ENCODE results near the gene PDK2. TPM values are rescaled to one million over a fixed set of nuclear protein-coding genes. Genes with fewer than 3 reads are reported as not detected.

PDK2 gene
- total RNA-seq, 5 donors from 2014 or later (not counting 1 experiment from before 2014, with no cell fraction given): 18.8 to 37.2 (median 30.0) TPM

DNA sequence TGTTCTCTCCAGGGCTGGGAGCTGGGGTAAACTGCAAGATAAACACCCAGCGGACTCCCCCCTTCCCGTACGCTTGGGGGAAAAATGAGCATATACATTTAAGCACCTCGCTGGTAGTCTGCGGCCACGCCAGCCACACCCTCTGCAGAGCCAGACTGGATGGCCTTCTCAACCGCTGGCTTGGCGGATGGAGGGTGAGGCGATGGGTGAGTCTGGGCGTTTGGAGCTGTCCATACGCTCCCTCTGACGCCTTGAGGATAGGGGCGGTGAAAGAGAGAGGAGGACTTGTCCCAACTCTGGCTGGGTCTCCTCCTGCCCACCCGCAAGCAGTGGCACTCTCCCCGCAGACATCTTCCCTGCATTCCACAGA is 38.2 kb upstream of the PDK2 start:
- H3K9me3 Mint-ChIP-seq: no peaks in the 10 kb centered on the region
- ATAC-seq (replicated peaks in 1 of 4): no peak
- peaks cover 0 to 6% of the 10 kb centered on the region in 2 donors for H3K27me3 Mint-ChIP-seq
- Histone ChIP-seq H3K27me3 (replicated peaks in 1 of 2; ENCODE audit: control insufficient read depth in 2 of 2, extremely low read depth in 1 of 2, insufficient read depth in 2 of 2, low read length in 1 of 2) (peaks cover 0 to 23% of the 10 kb centered on the region in 2 experiments), H3K36me3 (ENCODE audit: control insufficient read depth in 2 of 2, extremely low read depth in 1 of 2, insufficient read depth in 1 of 2, low read length in 1 of 2) (no peaks in the 10 kb centered on the region), H3K27ac (ENCODE audit: low read length) (no peak overlapping the region), H3K4me3 (ENCODE audit: control insufficient read depth in 1 of 2, extremely low read depth in 1 of 2, low read length in 1 of 2) (peak overlapping the region; percentile 63 to 68), H3K9me3 (no peaks in the 10 kb centered on the region), H3K4me1 (ENCODE audit: control insufficient read depth in 1 of 2, extremely low read depth in 1 of 2, insufficient read depth in 2 of 2, low read length in 2 of 2) (peaks cover 4 to 23% of the 10 kb centered on the region in 2 experiments)
- DNase-seq: no peak
- no peaks in the 10 kb centered on the region for H3K36me3 Mint-ChIP-seq
- H3K4me1 Mint-ChIP-seq: peaks cover 14 to 27% (median 22%) of the 10 kb centered on the region in 3 donors
- H3K4me3 Mint-ChIP-seq: peak overlapping the region; percentile 87 to 94 (median 89)
- WGBS (ENCODE audit: insufficient coverage): 54% methylated on average over 7 of the region's 15 CpGs
- ChIA-PET CTCF (interaction anchor here (1.0 to 2.3 kb wide), 3 partner anchors 30 to 37 kb away, joined by 4 to 6 read pairs (median 4); no protein-coding TSS in a partner anchor), POLR2A (no interaction called here)
- no peak overlapping the region for H3K27ac Mint-ChIP-seq

DNA sequence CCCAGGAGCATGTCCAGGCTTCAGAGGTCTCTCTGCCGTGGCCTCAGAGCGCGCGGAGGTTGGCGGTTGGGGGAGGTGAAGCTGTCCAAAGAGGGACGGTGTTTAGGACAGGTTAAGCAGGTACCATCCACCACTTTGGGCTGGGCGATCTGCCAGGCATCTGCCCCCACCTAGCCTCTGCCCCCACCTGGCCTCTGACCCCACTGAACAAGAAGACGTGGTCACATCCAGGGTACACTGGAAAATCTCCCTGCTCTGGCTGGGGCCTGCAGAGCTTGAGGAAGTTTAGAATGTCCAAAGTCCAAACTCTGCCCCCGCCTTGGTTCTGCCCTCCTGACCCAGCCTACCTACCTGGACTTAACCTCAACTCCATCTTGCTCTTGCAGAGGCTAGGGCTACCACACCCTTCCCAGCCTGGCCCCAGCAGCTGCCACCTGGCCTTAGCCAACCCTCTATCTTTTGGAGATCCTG is 37.6 kb upstream of the PDK2 start:
- DNase-seq (no peak), ATAC-seq (replicated peaks in 1 of 4) (no peak)
- Histone ChIP-seq H3K36me3 (ENCODE audit: control insufficient read depth in 2 of 2, extremely low read depth in 1 of 2, insufficient read depth in 1 of 2, low read length in 1 of 2) (no peaks in the 10 kb centered on the region), H3K4me1 (ENCODE audit: control insufficient read depth in 1 of 2, extremely low read depth in 1 of 2, insufficient read depth in 2 of 2, low read length in 2 of 2) (peaks cover 4 to 23% of the 10 kb centered on the region in 2 experiments), H3K9me3 (no peaks in the 10 kb centered on the region), H3K4me3 (ENCODE audit: control insufficient read depth in 1 of 2, extremely low read depth in 1 of 2, low read length in 1 of 2) (no peak overlapping the region), H3K27ac (ENCODE audit: low read length) (no peak overlapping the region), H3K27me3 (replicated peaks in 1 of 2; ENCODE audit: control insufficient read depth in 2 of 2, extremely low read depth in 1 of 2, insufficient read depth in 2 of 2, low read length in 1 of 2) (peaks cover 0 to 23% of the 10 kb centered on the region in 2 experiments)
- ChIA-PET CTCF (interaction anchor here (0.5 to 1.1 kb wide), 5 partner anchors 30 to 605 kb away, joined by 3 to 5 read pairs (median 4); no protein-coding TSS in a partner anchor), POLR2A (interaction anchor here in 1 of 2 donors (0.6 kb wide), 1 partner anchor 986 kb away, joined by 7 read pairs; no protein-coding TSS in a partner anchor)
- peaks cover 0 to 6% of the 10 kb centered on the region in 2 donors for H3K27me3 Mint-ChIP-seq
- 96% methylated on average over 3 of the region's 9 CpGs for WGBS (ENCODE audit: insufficient coverage)
- peak overlapping the region; percentile 62 to 94 (median 89) for H3K4me3 Mint-ChIP-seq
- no peaks in the 10 kb centered on the region for H3K9me3 Mint-ChIP-seq
- H3K36me3 Mint-ChIP-seq: no peaks in the 10 kb centered on the region
- H3K27ac Mint-ChIP-seq: no peak overlapping the region
- peaks cover 14 to 27% (median 22%) of the 10 kb centered on the region in 3 donors for H3K4me1 Mint-ChIP-seq

DNA sequence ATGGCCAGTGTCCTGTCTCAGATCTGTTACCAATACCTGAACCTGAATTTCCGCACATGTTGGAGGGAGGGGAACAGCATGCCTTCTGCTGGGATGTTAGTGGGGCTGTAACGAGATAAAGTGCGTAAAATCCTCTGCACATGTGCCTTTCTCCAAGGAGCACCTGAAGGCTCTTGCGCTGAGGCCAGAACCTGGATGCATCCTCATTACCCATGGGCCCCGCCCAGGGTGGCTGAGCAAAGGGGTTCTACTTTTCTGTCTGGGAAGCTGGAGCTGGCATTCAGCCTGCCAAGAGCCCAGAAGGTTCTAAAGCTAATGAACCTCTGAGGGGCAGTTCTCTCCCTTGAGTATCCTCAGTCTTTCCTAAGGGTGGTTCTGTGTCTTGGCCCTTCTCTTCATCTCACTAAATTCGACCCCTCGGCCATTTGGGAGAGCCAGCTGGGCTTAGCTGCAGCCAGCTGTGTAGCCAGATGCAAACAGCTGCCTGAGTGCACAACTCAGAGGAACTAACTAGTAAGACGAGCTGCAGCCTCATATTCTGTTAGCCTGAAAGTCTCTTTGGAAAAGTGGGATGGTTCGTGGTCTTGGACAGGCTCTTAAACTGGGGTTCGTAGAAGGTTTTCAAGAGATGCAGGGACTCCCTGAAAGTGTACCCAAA is 36.7 kb upstream of the PDK2 start:
- no peaks in the 10 kb centered on the region for H3K36me3 Mint-ChIP-seq
- Histone ChIP-seq H3K27me3 (replicated peaks in 1 of 2; ENCODE audit: control insufficient read depth in 2 of 2, extremely low read depth in 1 of 2, insufficient read depth in 2 of 2, low read length in 1 of 2) (peaks cover 0 to 23% of the 10 kb centered on the region in 2 experiments), H3K4me3 (ENCODE audit: control insufficient read depth in 1 of 2, extremely low read depth in 1 of 2, low read length in 1 of 2) (no peak overlapping the region), H3K9me3 (no peaks in the 10 kb centered on the region), H3K4me1 (ENCODE audit: control insufficient read depth in 1 of 2, extremely low read depth in 1 of 2, insufficient read depth in 2 of 2, low read length in 2 of 2) (peaks cover 4 to 23% of the 10 kb centered on the region in 2 experiments), H3K36me3 (ENCODE audit: control insufficient read depth in 2 of 2, extremely low read depth in 1 of 2, insufficient read depth in 1 of 2, low read length in 1 of 2) (no peaks in the 10 kb centered on the region), H3K27ac (ENCODE audit: low read length) (no peak overlapping the region)
- ChIA-PET POLR2A (interaction anchor here in 1 of 2 donors (0.6 kb wide), 1 partner anchor 1534 kb away, joined by 3 read pairs; no protein-coding TSS in a partner anchor), CTCF (no interaction called here)
- ATAC-seq (replicated peaks in 1 of 4) (no peak), DNase-seq (no peak)
- H3K9me3 Mint-ChIP-seq: no peaks in the 10 kb centered on the region
- peaks cover 14 to 27% (median 22%) of the 10 kb centered on the region in 3 donors for H3K4me1 Mint-ChIP-seq
- peak overlapping the region; percentile 31 to 94 (median 58) for H3K4me3 Mint-ChIP-seq
- 94% methylated on average over 7 of the region's 10 CpGs for WGBS (ENCODE audit: insufficient coverage)
- peaks cover 0 to 6% of the 10 kb centered on the region in 2 donors for H3K27me3 Mint-ChIP-seq
- H3K27ac Mint-ChIP-seq: no peak overlapping the region

DNA sequence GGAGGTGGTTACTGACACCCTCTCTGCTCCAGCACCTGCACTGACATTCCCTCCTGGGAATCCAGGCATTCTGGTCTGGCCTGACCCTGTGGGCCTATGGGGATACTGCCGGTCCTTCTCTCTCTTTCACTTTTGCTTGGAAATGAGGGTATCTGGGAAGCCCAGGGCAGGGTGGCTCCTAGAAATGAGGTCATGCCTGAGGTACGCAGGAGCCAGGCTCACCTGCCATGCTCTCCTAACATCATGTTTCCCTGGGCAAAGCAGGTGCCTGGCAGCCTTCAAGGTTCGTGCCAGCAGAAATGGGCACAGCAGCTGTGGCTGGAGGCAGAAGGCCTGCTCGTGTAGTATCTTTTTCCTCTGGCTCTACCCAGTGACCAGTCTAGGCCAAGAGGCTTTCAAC is 35.9 kb upstream of the PDK2 start:
- peaks cover 14 to 27% (median 22%) of the 10 kb centered on the region in 3 donors for H3K4me1 Mint-ChIP-seq
- H3K36me3 Mint-ChIP-seq: no peaks in the 10 kb centered on the region
- no peaks in the 10 kb centered on the region for H3K9me3 Mint-ChIP-seq
- Histone ChIP-seq H3K27me3 (replicated peaks in 1 of 2; ENCODE audit: control insufficient read depth in 2 of 2, extremely low read depth in 1 of 2, insufficient read depth in 2 of 2, low read length in 1 of 2) (peaks cover 0 to 23% of the 10 kb centered on the region in 2 experiments), H3K36me3 (ENCODE audit: control insufficient read depth in 2 of 2, extremely low read depth in 1 of 2, insufficient read depth in 1 of 2, low read length in 1 of 2) (no peaks in the 10 kb centered on the region), H3K4me1 (ENCODE audit: control insufficient read depth in 1 of 2, extremely low read depth in 1 of 2, insufficient read depth in 2 of 2, low read length in 2 of 2) (peaks cover 4 to 23% of the 10 kb centered on the region in 2 experiments), H3K9me3 (no peaks in the 10 kb centered on the region), H3K27ac (ENCODE audit: low read length) (no peak overlapping the region), H3K4me3 (ENCODE audit: control insufficient read depth in 1 of 2, extremely low read depth in 1 of 2, low read length in 1 of 2) (no peak overlapping the region)
- no peak for ATAC-seq (replicated peaks in 1 of 4)
- ChIA-PET CTCF (no interaction called here), POLR2A (no interaction called here)
- no peak overlapping the region for H3K27ac Mint-ChIP-seq
- no peak for DNase-seq
- no peak overlapping the region for H3K4me3 Mint-ChIP-seq
- 76% methylated on average over 4 of the region's 4 CpGs for WGBS (ENCODE audit: insufficient coverage)
- H3K27me3 Mint-ChIP-seq: peaks cover 0 to 6% of the 10 kb centered on the region in 2 donors

DNA sequence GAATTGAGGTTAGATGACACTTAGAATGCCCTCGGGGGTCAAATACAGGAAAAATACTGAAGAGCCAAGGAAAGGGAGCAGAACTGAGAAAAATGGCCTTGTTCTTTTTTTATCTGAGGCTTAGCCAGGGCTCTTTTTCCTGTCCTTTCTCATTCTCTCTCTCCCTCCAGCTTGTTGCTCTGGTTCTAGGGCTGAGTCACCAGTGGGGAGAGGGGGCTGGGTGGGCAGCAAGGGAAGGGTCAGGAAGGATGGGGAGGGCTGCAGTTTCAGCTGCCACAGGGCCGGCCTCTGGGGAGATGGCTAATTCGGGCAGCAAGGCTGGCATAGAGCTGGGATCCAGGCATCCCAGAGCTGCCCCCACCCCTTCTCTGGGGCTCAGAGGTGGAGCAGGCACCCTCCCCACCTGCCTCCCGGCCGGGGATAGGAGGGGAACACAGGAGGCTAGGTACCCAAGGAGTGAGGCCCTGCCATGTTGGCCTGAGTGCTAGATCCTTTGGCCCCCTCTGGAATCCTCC is 35.3 kb upstream of the PDK2 start:
- H3K27ac ChIP-seq (ENCODE audit: low read length): no peak overlapping the region
- H3K36me3 ChIP-seq (ENCODE audit: control insufficient read depth in 2 of 2, extremely low read depth in 1 of 2, insufficient read depth in 1 of 2, low read length in 1 of 2): no peaks in the 10 kb centered on the region
- Mint-ChIP-seq H3K9me3 (no peaks in the 10 kb centered on the region), H3K4me1 (peaks cover 14 to 27% (median 22%) of the 10 kb centered on the region in 3 donors), H3K27me3 (peaks cover 0 to 6% of the 10 kb centered on the region in 2 donors), H3K4me3 (no peak overlapping the region), H3K27ac (no peak overlapping the region), H3K36me3 (peaks cover under 1% of the 10 kb centered on the region)
- H3K4me3 ChIP-seq (ENCODE audit: control insufficient read depth in 1 of 2, extremely low read depth in 1 of 2, low read length in 1 of 2): no peak overlapping the region
- POLR2A ChIA-PET: no interaction called here
- ATAC-seq (replicated peaks in 1 of 4) (no peak), DNase-seq (no peak)
- peaks cover 4 to 21% of the 10 kb centered on the region in 2 experiments for H3K4me1 ChIP-seq (ENCODE audit: control insufficient read depth in 1 of 2, extremely low read depth in 1 of 2, insufficient read depth in 2 of 2, low read length in 2 of 2)
- H3K27me3 ChIP-seq (replicated peaks in 1 of 2; ENCODE audit: control insufficient read depth in 2 of 2, extremely low read depth in 1 of 2, insufficient read depth in 2 of 2, low read length in 1 of 2): peaks cover 0 to 23% of the 10 kb centered on the region in 2 experiments
- H3K9me3 ChIP-seq: no peaks in the 10 kb centered on the region
- 65% methylated on average over 4 of the region's 5 CpGs for WGBS (ENCODE audit: insufficient coverage)
- CTCF ChIA-PET: no interaction called here

DNA sequence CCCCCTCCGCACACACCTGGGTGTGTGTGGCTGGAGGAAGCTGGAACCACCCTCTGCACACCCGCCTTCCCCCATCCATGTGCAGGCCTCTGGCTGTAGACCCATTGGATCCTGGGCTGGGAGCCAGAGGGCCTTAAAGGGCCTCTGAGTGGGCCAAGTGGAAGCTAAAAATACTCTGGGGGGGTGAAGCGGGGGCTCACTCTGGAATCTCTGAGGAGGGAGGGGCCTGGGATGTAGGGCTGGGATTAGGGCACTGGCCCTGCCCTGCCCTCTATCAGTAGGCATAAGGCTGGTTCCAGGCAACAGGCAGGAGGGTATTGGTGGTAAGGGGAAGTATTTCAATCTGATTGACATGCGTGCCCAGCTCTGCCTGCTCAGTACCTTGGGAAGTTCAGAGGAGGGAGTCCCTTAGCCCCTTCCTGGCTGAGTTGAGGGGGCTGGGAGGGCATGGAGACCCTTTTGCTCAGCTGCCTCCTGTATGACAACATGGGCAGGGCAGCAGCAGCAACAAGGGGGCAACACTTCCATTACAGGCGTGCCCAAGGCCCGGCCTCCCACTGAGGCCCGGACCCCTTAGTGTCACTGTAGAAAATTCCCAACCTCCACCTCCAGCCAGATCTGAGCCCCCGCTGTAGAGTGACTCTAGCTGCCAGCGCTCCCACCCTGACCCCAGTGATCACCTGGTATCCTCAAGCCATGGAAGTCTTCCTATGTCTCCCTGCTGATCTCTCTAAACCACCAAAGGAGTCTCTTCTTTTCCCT is 34.0 kb upstream of the PDK2 start:
- Mint-ChIP-seq H3K4me1 (peaks cover 10 to 21% (median 18%) of the 10 kb centered on the region in 3 donors), H3K27me3 (peaks cover 0 to 3% of the 10 kb centered on the region in 2 donors), H3K4me3 (no peak overlapping the region), H3K9me3 (no peaks in the 10 kb centered on the region), H3K27ac (no peak overlapping the region), H3K36me3 (peaks cover 8% of the 10 kb centered on the region)
- no peak overlapping the region for H3K27ac ChIP-seq (ENCODE audit: low read length)
- ChIA-PET CTCF (no interaction called here), POLR2A (no interaction called here)
- peaks cover 0 to 19% of the 10 kb centered on the region in 2 experiments for H3K27me3 ChIP-seq (replicated peaks in 1 of 2; ENCODE audit: control insufficient read depth in 2 of 2, extremely low read depth in 1 of 2, insufficient read depth in 2 of 2, low read length in 1 of 2)
- H3K9me3 ChIP-seq: no peaks in the 10 kb centered on the region
- H3K36me3 ChIP-seq (ENCODE audit: control insufficient read depth in 2 of 2, extremely low read depth in 1 of 2, insufficient read depth in 1 of 2, low read length in 1 of 2): no peaks in the 10 kb centered on the region
- H3K4me1 ChIP-seq (ENCODE audit: control insufficient read depth in 1 of 2, extremely low read depth in 1 of 2, insufficient read depth in 2 of 2, low read length in 2 of 2): peaks cover 4 to 13% of the 10 kb centered on the region in 2 experiments
- 95% methylated on average over 4 of the region's 9 CpGs for WGBS (ENCODE audit: insufficient coverage)
- DNase-seq (no peak), ATAC-seq (replicated peaks in 1 of 4) (no peak)
- no peak overlapping the region for H3K4me3 ChIP-seq (ENCODE audit: control insufficient read depth in 1 of 2, extremely low read depth in 1 of 2, low read length in 1 of 2)

Measured in T-cell (primary cell).